GM13976 (cell line): ENCODE data around the gene GRK3.
"Not testable (repeated sequence)": the region's sequence is repeated elsewhere in the genome, so short reads cannot be mapped to it uniquely, and the experiment has no call there.

ENCODE experiments used
- DNase-seq: peaks from one replicate; pipeline ENCODE4 v3.0.0; 2012; ENCODE audit warnings: low spot score
- CTCF ChIP-seq: IDR thresholded peaks from 2 replicates; pipeline ENCODE4 v1.5.1; 2012; ENCODE audit warnings: borderline replicate concordance, mild to moderate bottlenecking; ENCODE audit not compliant: insufficient read depth; ENCODE audit errors: extremely low read depth, missing control alignments, control extremely low read depth
- in situ Hi-C: fragments of 300-500 bp; cut with MboI; formaldehyde crosslinking; loops from one replicate; pipeline ENCODE4 v1.12.0; 2022; ENCODE audit warnings: low sequenced_read_pairs, mixed read lengths, inconsistent platforms; ENCODE audit not compliant: unreplicated experiment

Gene GRK3

GRCh38 chr22:25563761-25564319, 635 bp upstream of the GRK3 start:
- DNase-seq: peak; percentile 22
- in situ Hi-C loops: no loop called here
- no peak for TF ChIP-seq CTCF

- in situ Hi-C loops: no loop called here
- no peak for TF ChIP-seq CTCF
- no peak for DNase-seq
Observed at GRCh38 chr22:25564979-25565677, 653 bp downstream of the GRK3 start.

- in situ Hi-C loops: no loop called here
- no peak for DNase-seq
- TF ChIP-seq CTCF: no peak
Observed at GRCh38 chr22:25566186-25566897, 1.9 kb downstream of the GRK3 start.

- DNase-seq: peak; percentile 33
- in situ Hi-C loops: no loop called here
- TF ChIP-seq CTCF: no peak
Observed at GRCh38 chr22:25566898-25567235, 2.4 kb downstream of the GRK3 start.

GRCh38 chr22:25567251-25567675, 2.8 kb downstream of the GRK3 start:
- no peak for TF ChIP-seq CTCF
- in situ Hi-C loops: no loop called here
- DNase-seq: peak; percentile 24

GRCh38 chr22:25568066-25568465, 3.6 kb downstream of the GRK3 start:
- DNase-seq, in situ Hi-C loops: not testable (repeated sequence)

- no peak for TF ChIP-seq CTCF
- in situ Hi-C loops: no loop called here
- no peak for DNase-seq
Observed at GRCh38 chr22:25569361-25569760, 4.9 kb downstream of the GRK3 start.
